ENCODE data around the gene PIEZO2. TPM values are rescaled to one million over a fixed set of nuclear protein-coding genes. Genes with fewer than 3 reads are reported as not detected.

PIEZO2 gene
- total RNA-seq, 1 experiment from 2014 or later = 3.0 TPM

DNA sequence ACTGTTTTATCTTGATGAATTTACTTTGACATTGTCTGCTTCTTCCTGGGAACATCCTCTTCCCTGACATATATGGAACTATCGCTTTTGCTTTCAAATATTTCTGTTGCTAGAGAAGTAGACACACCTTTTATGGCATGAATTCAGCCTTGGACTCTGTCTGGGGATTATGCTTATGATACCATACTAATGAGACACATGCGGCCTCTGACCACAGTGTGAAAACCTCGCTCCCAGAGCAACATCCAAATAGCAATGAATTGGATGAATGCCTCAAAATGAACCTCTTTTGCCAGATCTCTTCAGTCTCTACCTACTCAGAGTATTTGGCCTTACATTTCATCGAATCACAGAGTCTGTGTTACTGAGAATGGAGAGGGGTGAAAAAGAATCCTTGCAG lies 70.9 kb downstream of the PIEZO2 start:
- H3K4me3 ChIP-seq (ENCODE audit: insufficient read depth, low read depth, low read length) = no peak overlapping the region
- DNase-seq = no peak

DNA sequence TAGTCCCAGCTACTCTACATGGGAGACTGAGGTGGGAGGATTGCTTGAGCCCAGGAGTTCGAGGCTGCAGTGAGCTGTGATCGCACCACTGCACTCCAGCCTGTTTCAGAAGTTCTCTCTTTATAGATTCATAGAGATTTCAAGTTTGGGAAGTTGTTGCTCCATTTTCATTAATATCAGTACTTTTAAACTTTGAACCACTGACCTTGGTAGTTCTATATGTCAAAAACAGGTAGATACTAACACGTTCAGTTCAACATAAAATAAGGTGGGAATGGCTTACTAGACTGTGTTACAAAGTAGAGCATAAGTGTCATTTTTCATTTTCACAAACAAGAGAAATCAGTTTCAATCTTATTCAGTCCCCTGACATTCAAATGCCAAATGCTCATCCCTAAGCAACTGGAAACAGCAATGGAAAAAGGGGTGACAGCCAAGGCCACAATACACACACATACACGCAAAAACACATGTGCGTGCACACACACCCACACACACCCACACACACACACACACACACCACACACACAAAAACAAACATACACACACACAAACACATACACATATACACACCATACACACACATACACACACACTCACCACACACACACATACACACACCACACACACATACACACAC lies 71.7 kb downstream of the PIEZO2 start:
- H3K4me3 ChIP-seq (ENCODE audit: insufficient read depth, low read depth, low read length) = no peak overlapping the region
- no peaks in the 10 kb centered on the region for H3K27me3 ChIP-seq (ENCODE audit: control insufficient read depth, insufficient read depth, low read length)
- H3K36me3 ChIP-seq (replicated peaks; ENCODE audit: control insufficient read depth, insufficient read depth, low read length) = no peaks in the 10 kb centered on the region
- DNase-seq = no peak

More for the DNA sequence above, 70.9 kb downstream of the PIEZO2 start:
- no peaks in the 10 kb centered on the region for H3K27me3 ChIP-seq (ENCODE audit: control insufficient read depth, insufficient read depth, low read length)
- no peaks in the 10 kb centered on the region for H3K36me3 ChIP-seq (replicated peaks; ENCODE audit: control insufficient read depth, insufficient read depth, low read length)

- Histone ChIP-seq H3K36me3 (replicated peaks; ENCODE audit: control insufficient read depth, insufficient read depth, low read length) (no peaks in the 10 kb centered on the region), H3K27me3 (ENCODE audit: control insufficient read depth, insufficient read depth, low read length) (no peaks in the 10 kb centered on the region)
- DNase-seq = no peak
Measured at GRCh38 chr18:11074889-11075288, 74.5 kb downstream of the PIEZO2 start.

DNA sequence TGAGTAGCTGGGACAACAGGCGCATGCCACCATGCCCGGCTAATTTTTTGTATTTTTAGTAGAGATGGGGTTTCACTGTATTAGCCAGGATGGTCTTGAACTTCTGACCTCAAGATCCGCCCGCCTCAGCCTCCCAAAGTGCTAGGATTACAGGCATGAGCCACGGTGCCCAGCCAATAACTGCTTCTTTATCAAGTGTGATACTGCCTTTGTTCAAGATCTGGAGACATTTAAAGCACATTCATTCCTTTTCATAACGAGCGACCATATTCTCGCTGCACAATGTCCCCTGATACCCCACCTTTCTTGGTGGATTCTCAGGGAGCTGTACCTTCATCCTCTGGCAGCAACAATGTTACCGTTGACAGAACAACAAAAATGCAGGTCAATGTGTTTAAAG lies 75.4 kb downstream of the PIEZO2 start:
- DNase-seq = no peak

More at GRCh38 chr18:11074889-11075288, 74.5 kb downstream of the PIEZO2 start:
- no peak overlapping the region for H3K4me3 ChIP-seq (ENCODE audit: insufficient read depth, low read depth, low read length)

GRCh38 chr18:11072632-11073031 lies 76.7 kb downstream of the PIEZO2 start:
- Histone ChIP-seq H3K36me3 (replicated peaks; ENCODE audit: control insufficient read depth, insufficient read depth, low read length) (no peaks in the 10 kb centered on the region), H3K4me3 (ENCODE audit: insufficient read depth, low read depth, low read length) (no peak overlapping the region), H3K27me3 (ENCODE audit: control insufficient read depth, insufficient read depth, low read length) (no peaks in the 10 kb centered on the region)
- no peak for DNase-seq

More for the DNA sequence above, 75.4 kb downstream of the PIEZO2 start:
- Histone ChIP-seq H3K27me3 (ENCODE audit: control insufficient read depth, insufficient read depth, low read length) (no peaks in the 10 kb centered on the region), H3K4me3 (ENCODE audit: insufficient read depth, low read depth, low read length) (no peak overlapping the region), H3K36me3 (replicated peaks; ENCODE audit: control insufficient read depth, insufficient read depth, low read length) (no peaks in the 10 kb centered on the region)

GRCh38 chr18:11071300-11071699 lies 78.1 kb downstream of the PIEZO2 start:
- H3K4me3 ChIP-seq (ENCODE audit: insufficient read depth, low read depth, low read length) = no peak overlapping the region
- no peak for DNase-seq
- no peaks in the 10 kb centered on the region for H3K27me3 ChIP-seq (ENCODE audit: control insufficient read depth, insufficient read depth, low read length)
- H3K36me3 ChIP-seq (replicated peaks; ENCODE audit: control insufficient read depth, insufficient read depth, low read length) = no peaks in the 10 kb centered on the region

- H3K36me3 ChIP-seq (replicated peaks; ENCODE audit: control insufficient read depth, insufficient read depth, low read length) = no peaks in the 10 kb centered on the region
- H3K27me3 ChIP-seq (ENCODE audit: control insufficient read depth, insufficient read depth, low read length) = no peaks in the 10 kb centered on the region
- DNase-seq = no peak
- no peak overlapping the region for H3K4me3 ChIP-seq (ENCODE audit: insufficient read depth, low read depth, low read length)
Measured at GRCh38 chr18:11070593-11070992, 78.8 kb downstream of the PIEZO2 start.

DNA sequence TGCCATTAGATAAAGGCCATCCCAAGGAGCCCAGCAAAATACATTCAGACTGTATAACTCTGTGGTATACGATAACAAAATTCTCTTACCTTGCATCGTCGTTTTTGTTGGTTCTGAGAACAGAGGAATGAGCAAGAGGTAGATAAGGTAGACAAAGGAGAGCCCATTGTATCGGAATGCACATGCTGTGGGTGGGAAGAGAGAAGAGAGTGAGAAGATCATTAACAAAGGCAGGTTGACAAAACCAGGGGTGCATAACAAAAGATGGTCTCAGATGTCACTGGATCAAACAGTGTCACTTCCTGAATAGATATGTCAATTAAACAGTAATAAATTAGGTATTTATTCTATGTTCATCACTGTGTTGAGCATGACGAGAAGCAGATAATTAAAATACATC lies 83.3 kb downstream of the PIEZO2 start:
- Histone ChIP-seq H3K36me3 (replicated peaks; ENCODE audit: control insufficient read depth, insufficient read depth, low read length) (no peaks in the 10 kb centered on the region), H3K4me3 (ENCODE audit: insufficient read depth, low read depth, low read length) (no peak overlapping the region), H3K27me3 (ENCODE audit: control insufficient read depth, insufficient read depth, low read length) (no peaks in the 10 kb centered on the region)
- no peak for DNase-seq

GRCh38 chr18:11064727-11065460 lies 84.5 kb downstream of the PIEZO2 start:
- no peaks in the 10 kb centered on the region for H3K36me3 ChIP-seq (replicated peaks; ENCODE audit: control insufficient read depth, insufficient read depth, low read length)
- H3K27me3 ChIP-seq (ENCODE audit: control insufficient read depth, insufficient read depth, low read length) = no peaks in the 10 kb centered on the region
- no peak overlapping the region for H3K4me3 ChIP-seq (ENCODE audit: insufficient read depth, low read depth, low read length)
- no peak for DNase-seq

DNA sequence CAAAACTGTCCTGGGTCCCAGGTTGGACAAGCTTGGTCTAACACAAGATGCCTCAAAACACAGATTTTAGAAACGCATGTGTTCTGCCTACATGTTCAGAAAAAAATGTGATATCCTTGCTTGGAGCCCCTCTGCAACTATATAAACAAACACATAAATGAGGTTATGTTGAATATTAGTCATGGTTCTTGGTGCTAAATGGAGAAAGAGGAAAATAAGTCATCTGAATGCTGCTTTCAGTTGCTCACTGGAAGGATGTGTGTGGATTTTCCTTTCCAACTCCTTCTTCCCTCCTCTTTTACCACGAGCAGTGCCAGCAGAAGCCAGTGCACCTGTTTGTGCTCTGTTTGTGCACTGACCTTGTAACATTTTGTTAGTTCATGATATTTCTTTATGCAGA lies 85.3 kb downstream of the PIEZO2 start:
- H3K36me3 ChIP-seq (replicated peaks; ENCODE audit: control insufficient read depth, insufficient read depth, low read length) = no peaks in the 10 kb centered on the region
- DNase-seq = no peak
- H3K4me3 ChIP-seq (ENCODE audit: insufficient read depth, low read depth, low read length) = no peak overlapping the region
- no peaks in the 10 kb centered on the region for H3K27me3 ChIP-seq (ENCODE audit: control insufficient read depth, insufficient read depth, low read length)

- H3K36me3 ChIP-seq (replicated peaks; ENCODE audit: control insufficient read depth, insufficient read depth, low read length) = no peaks in the 10 kb centered on the region
- H3K27me3 ChIP-seq (ENCODE audit: control insufficient read depth, insufficient read depth, low read length) = no peaks in the 10 kb centered on the region
- no peak overlapping the region for H3K4me3 ChIP-seq (ENCODE audit: insufficient read depth, low read depth, low read length)
- DNase-seq = no peak
Measured at GRCh38 chr18:11055721-11056120, 93.6 kb downstream of the PIEZO2 start.

DNA sequence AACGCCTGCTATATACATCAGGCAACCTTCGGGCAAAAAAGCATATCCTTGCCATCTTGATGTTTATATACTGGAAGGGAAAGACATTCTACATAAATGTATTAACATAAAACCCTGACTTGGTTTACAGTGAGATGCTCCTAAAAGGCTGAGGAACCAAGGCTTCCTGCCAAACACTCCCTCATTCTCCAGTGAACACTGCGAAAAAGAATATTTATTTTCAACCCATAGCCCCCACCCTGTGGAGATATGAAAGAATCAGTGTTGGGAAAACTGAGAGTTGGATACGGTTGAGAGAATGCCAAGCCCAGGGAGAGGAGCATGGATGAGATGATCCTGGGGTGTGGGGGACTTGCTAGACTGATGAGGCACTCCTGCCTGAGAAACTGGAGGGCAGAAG lies 94.9 kb downstream of the PIEZO2 start:
- no peaks in the 10 kb centered on the region for H3K27me3 ChIP-seq (ENCODE audit: control insufficient read depth, insufficient read depth, low read length)
- H3K4me3 ChIP-seq (ENCODE audit: insufficient read depth, low read depth, low read length) = no peak overlapping the region
- no peak for DNase-seq
- no peaks in the 10 kb centered on the region for H3K36me3 ChIP-seq (replicated peaks; ENCODE audit: control insufficient read depth, insufficient read depth, low read length)

DNA sequence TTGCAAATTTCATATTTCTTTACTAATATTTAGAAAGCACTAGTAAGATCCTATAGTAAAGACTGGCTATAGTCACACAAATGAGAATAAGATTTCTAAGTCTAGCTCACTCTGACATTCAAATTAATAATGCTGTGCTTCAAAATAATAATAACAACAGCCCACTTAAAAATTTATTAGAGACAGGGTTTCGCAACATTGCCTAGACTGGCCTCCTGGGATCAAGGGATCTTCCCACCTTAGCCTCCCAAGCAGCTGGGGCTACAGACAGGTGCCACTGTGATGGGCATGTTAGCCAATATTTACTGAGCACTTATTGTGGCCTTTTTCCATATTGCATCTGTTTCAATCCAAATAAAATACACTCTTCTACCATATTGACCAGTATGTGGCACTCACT lies 96.1 kb downstream of the PIEZO2 start:
- Histone ChIP-seq H3K4me3 (ENCODE audit: insufficient read depth, low read depth, low read length) (no peak overlapping the region), H3K27me3 (ENCODE audit: control insufficient read depth, insufficient read depth, low read length) (no peaks in the 10 kb centered on the region), H3K36me3 (replicated peaks; ENCODE audit: control insufficient read depth, insufficient read depth, low read length) (no peaks in the 10 kb centered on the region)
- DNase-seq = no peak

GRCh38 chr18:11052800-11053199 lies 96.6 kb downstream of the PIEZO2 start:
- no peaks in the 10 kb centered on the region for H3K27me3 ChIP-seq (ENCODE audit: control insufficient read depth, insufficient read depth, low read length)
- H3K36me3 ChIP-seq (replicated peaks; ENCODE audit: control insufficient read depth, insufficient read depth, low read length) = no peaks in the 10 kb centered on the region
- H3K4me3 ChIP-seq (ENCODE audit: insufficient read depth, low read depth, low read length) = no peak overlapping the region
- no peak for DNase-seq

GRCh38 chr18:11051462-11051861 lies 97.9 kb downstream of the PIEZO2 start:
- no peak for DNase-seq
- no peak overlapping the region for H3K4me3 ChIP-seq (ENCODE audit: insufficient read depth, low read depth, low read length)
- no peaks in the 10 kb centered on the region for H3K27me3 ChIP-seq (ENCODE audit: control insufficient read depth, insufficient read depth, low read length)
- no peaks in the 10 kb centered on the region for H3K36me3 ChIP-seq (replicated peaks; ENCODE audit: control insufficient read depth, insufficient read depth, low read length)

Measured in H7 (cell line).